ENCODE measurements around the gene PCDHB16.
"Not testable (repeated sequence)": the region's sequence is repeated elsewhere in the genome, so short reads cannot be mapped to it uniquely, and the experiment has no call there.

Gene PCDHB16

GRCh38 chr5:141182248-141182647 lies at the start of gene PCDHB16:
Gene PCDHB16, plus strand, starts transcription at chr5:141182387. Its CDS starts 173 bp downstream, at chr5:141182560.
- DNase-seq: no peak

GRCh38 chr5:141135030-141135717 lies 47.0 kb upstream of the PCDHB16 start, which contains the start of gene PCDHB5:
Gene PCDHB5, plus strand, starts transcription at chr5:141135206. Its CDS starts 229 bp downstream, at chr5:141135435.
- no peak for DNase-seq

- DNase-seq: no peak
These were observed 46.4 kb upstream of the PCDHB16 start for GRCh38 chr5:141135718-141136266.

- DNase-seq: not testable (repeated sequence)
These were observed 44.8 kb upstream of the PCDHB16 start for GRCh38 chr5:141137346-141137745.

GRCh38 chr5:141149812-141150211 lies 32.4 kb upstream of the PCDHB16 start, which contains the start of gene PCDHB6:
Gene PCDHB6, plus strand, starts transcription at chr5:141150057. Its CDS starts 201 bp downstream, at chr5:141150258.
- no peak for DNase-seq

- no peak for DNase-seq
These were observed 31.8 kb upstream of the PCDHB16 start for GRCh38 chr5:141150224-141150992.

GRCh38 chr5:141150993-141151325 lies 31.2 kb upstream of the PCDHB16 start:
- no peak for DNase-seq

GRCh38 chr5:141151632-141152031 lies 30.6 kb upstream of the PCDHB16 start:
- DNase-seq: not testable (repeated sequence)

GRCh38 chr5:141152096-141152495 lies 30.1 kb upstream of the PCDHB16 start:
- DNase-seq: not testable (repeated sequence)

GRCh38 chr5:141155540-141156374 lies 26.4 kb upstream of the PCDHB16 start:
- no peak for DNase-seq

- DNase-seq: not testable (repeated sequence)
These were observed 24.8 kb upstream of the PCDHB16 start for GRCh38 chr5:141157356-141157755.

GRCh38 chr5:141157901-141158300 lies 24.3 kb upstream of the PCDHB16 start:
- not testable (repeated sequence) for DNase-seq

GRCh38 chr5:141172381-141173204 lies 9.6 kb upstream of the PCDHB16 start, which contains the start of gene PCDHB7:
Gene PCDHB7, plus strand, starts transcription at chr5:141172644. Its CDS starts 192 bp downstream, at chr5:141172836.
- DNase-seq: no peak

GRCh38 chr5:141174291-141175104 lies 7.7 kb upstream of the PCDHB16 start:
- DNase-seq: not testable (repeated sequence)

- no peak for DNase-seq
These were observed 6.3 kb upstream of the PCDHB16 start for GRCh38 chr5:141175933-141176332.

- DNase-seq: not testable (repeated sequence)
These were observed 4.5 kb upstream of the PCDHB16 start, which contains the start of gene PCDHB8 for GRCh38 chr5:141177577-141178191. Gene PCDHB8, plus strand, starts transcription at chr5:141177790. Its CDS starts 245 bp downstream, at chr5:141178035.

GRCh38 chr5:141179371-141179770 lies 2.8 kb upstream of the PCDHB16 start:
- not testable (repeated sequence) for DNase-seq

- DNase-seq: not testable (repeated sequence)
These were observed 2.3 kb upstream of the PCDHB16 start for GRCh38 chr5:141179876-141180275.

GRCh38 chr5:141180313-141180712 lies 1.9 kb upstream of the PCDHB16 start:
- DNase-seq: no peak
